CD14-positive monocyte (primary cell): ENCODE results near the gene DHX30. TPM values are rescaled to one million over a fixed set of nuclear protein-coding genes. Genes with fewer than 3 reads are reported as not detected.

ENCODE experiments used
- DNase-seq, 3 donors: peaks; one replicate each; pipeline ENCODE4 v3.0.0-alpha.2; 2011 to 2022
- H2AFZ ChIP-seq: 2 replicates; pipeline ENCODE4 v1.6.0; 2012; ENCODE audit warnings: mild to moderate bottlenecking, low read depth, low read length, inconsistent platforms; ENCODE audit not compliant: insufficient read depth, poor library complexity, severe bottlenecking
- H3K27ac ChIP-seq, 2 donors: 1 replicate in 1 of 2; 2 replicates in 1 of 2; pipeline ENCODE4 v1.5.1; 2012 to 2013; ENCODE audit warnings: low read length in 2 of 2, control low read depth in 1 of 2, inconsistent platforms in 1 of 2, low read depth in 1 of 2, mild to moderate bottlenecking in 1 of 2
- H3K27me3 ChIP-seq, 2 donors: one replicate each; pipeline versions ENCODE4 v1.6.0 to v1.6.1; 2011 to 2013; ENCODE audit warnings: low read length in 2 of 2; ENCODE audit not compliant: control insufficient read depth in 2 of 2, insufficient read depth in 2 of 2
- H3K36me3 ChIP-seq, 2 donors: replicated peaks in 1 of 2; 1 replicate in 1 of 2; 2 replicates in 1 of 2; pipeline versions ENCODE4 v1.5.1 to v1.6.1; 2012 to 2013; ENCODE audit warnings: low read length in 2 of 2, control low read depth in 1 of 2, inconsistent platforms in 1 of 2, mild to moderate bottlenecking in 1 of 2; ENCODE audit not compliant: insufficient read depth in 2 of 2, control insufficient read depth in 1 of 2
- H3K4me1 ChIP-seq, 2 donors: 1 replicate in 1 of 2; 2 replicates in 1 of 2; pipeline versions ENCODE4 v1.5.1 to v1.6.1; 2012 to 2013; ENCODE audit warnings: low read length in 2 of 2, control low read depth in 1 of 2, inconsistent platforms in 1 of 2, mild to moderate bottlenecking in 1 of 2, moderate library complexity in 1 of 2; ENCODE audit not compliant: insufficient read depth in 2 of 2, control insufficient read depth in 1 of 2
- H3K4me2 ChIP-seq: replicated peaks from 2 replicates; pipeline ENCODE3; 2012; ENCODE audit warnings: low read length, moderate library complexity, mild to moderate bottlenecking; ENCODE audit not compliant: poor library complexity, severe bottlenecking; ENCODE audit errors: extremely low read depth
- H3K4me3 ChIP-seq, 3 experiments: fragments of 200-600 bp in 1 of 3; sonication (generic) in 1 of 3; replicated peaks in 1 of 3; 1 replicate in 2 of 3; 2 replicates in 1 of 3; pipeline ENCODE4 v1.5.1; 2011 to 2013; ENCODE audit warnings: low read length in 3 of 3, mild to moderate bottlenecking in 3 of 3, control low read depth in 2 of 3, low read depth in 2 of 3, inconsistent platforms in 1 of 3, moderate library complexity in 1 of 3
- H3K79me2 ChIP-seq: 2 replicates; pipeline ENCODE4 v1.6.0; 2012; ENCODE audit warnings: mild to moderate bottlenecking, control low read depth, inconsistent platforms, low read length, moderate library complexity; ENCODE audit not compliant: insufficient read depth
- H3K9ac ChIP-seq: 2 replicates; pipeline ENCODE4 v1.6.0; 2017; ENCODE audit warnings: low read length, mild to moderate bottlenecking; ENCODE audit not compliant: insufficient read depth, poor library complexity, severe bottlenecking
- H3K9me3 ChIP-seq, 2 donors: replicated peaks in 1 of 2; 1 replicate in 1 of 2; 2 replicates in 1 of 2; pipeline versions ENCODE4 v1.5.1 to v1.6.1; 2012 to 2013; ENCODE audit warnings: low read length in 2 of 2, control low read depth in 1 of 2; ENCODE audit not compliant: control insufficient read depth in 1 of 2, insufficient read depth in 1 of 2
- H4K20me1 ChIP-seq: 2 replicates; pipeline ENCODE4 v1.6.0; 2012; ENCODE audit warnings: mild to moderate bottlenecking, low read length, control low read depth, moderate library complexity; ENCODE audit not compliant: insufficient read depth
- H3K27ac Mint-ChIP-seq, 7 donors: one replicate each; pipeline ENCODE4 v1.8.0; 2020; ENCODE audit warnings: mild to moderate bottlenecking in 7 of 7, mixed read lengths in 7 of 7, moderate library complexity in 6 of 7, inconsistent platforms in 2 of 7
- H3K27me3 Mint-ChIP-seq, 3 donors: one replicate each; pipeline ENCODE4 v1.8.0; 2021 to 2022; ENCODE audit warnings: low read depth in 3 of 3, mild to moderate bottlenecking in 3 of 3, mixed read lengths in 3 of 3, moderate library complexity in 3 of 3, inconsistent platforms in 1 of 3
- H3K36me3 Mint-ChIP-seq, 2 donors: one replicate each; pipeline ENCODE4 v1.8.0; 2020; ENCODE audit warnings: mixed read lengths in 2 of 2, inconsistent platforms in 1 of 2, mild to moderate bottlenecking in 1 of 2
- H3K4me1 Mint-ChIP-seq: one replicate; pipeline ENCODE4 v1.8.0; 2020; ENCODE audit warnings: mild to moderate bottlenecking, mixed read lengths
- H3K4me3 Mint-ChIP-seq, 2 donors: one replicate each; pipeline ENCODE4 v1.8.0; 2020; ENCODE audit warnings: mild to moderate bottlenecking in 2 of 2, mixed read lengths in 2 of 2, moderate library complexity in 1 of 2
- H3K9me3 Mint-ChIP-seq, 7 donors: one replicate each; pipeline ENCODE4 v1.8.0; 2020 to 2022; ENCODE audit warnings: mixed read lengths in 7 of 7, mild to moderate bottlenecking in 6 of 7, moderate library complexity in 6 of 7, inconsistent platforms in 2 of 7
- WGBS: methylation state at CpG from one replicate; pipeline ENCODE4 v1.1.5; 2013; ENCODE audit warnings: missing lambda C conversion rate; ENCODE audit not compliant: insufficient coverage; 5-methylcytosine and 5-hydroxymethylcytosine counted together
- intact Hi-C, 2 donors: fragments of 100-400 bp; cut with micrococcal nuclease; formaldehyde crosslinking; loops; one replicate each; pipeline versions ENCODE4 v1.15.0 to v1.15.1; 2023
- polyA plus RNA-seq, 3 donors: library from polyadenylated mRNA; depleted of rRNA in 1 of 3; unstranded in 2 of 3; stranded (reverse) in 1 of 3; fragments of 300-500 nt in 2 of 3; fragments of >200 nt in 1 of 3; fragmentation: Illumina TruSeq in 2 of 3; gene quantifications; 1 replicate in 2 of 3; 2 replicates in 1 of 3; pipeline ENCODE4 v1.2.3, GENCODE V29; 2012 to 2021
- TF ChIP-seq, protein P1 (sequence below): fragments of 200-600 bp; IDR thresholded peaks from one replicate; pipeline ENCODE4 v1.8.0; 2022; ENCODE audit warnings: antibody characterized with exemption, mild to moderate bottlenecking

The DHX30 gene
- polyA plus RNA-seq, 3 donors = 19.4 to 43.9 (median 20.1) TPM

DNA sequence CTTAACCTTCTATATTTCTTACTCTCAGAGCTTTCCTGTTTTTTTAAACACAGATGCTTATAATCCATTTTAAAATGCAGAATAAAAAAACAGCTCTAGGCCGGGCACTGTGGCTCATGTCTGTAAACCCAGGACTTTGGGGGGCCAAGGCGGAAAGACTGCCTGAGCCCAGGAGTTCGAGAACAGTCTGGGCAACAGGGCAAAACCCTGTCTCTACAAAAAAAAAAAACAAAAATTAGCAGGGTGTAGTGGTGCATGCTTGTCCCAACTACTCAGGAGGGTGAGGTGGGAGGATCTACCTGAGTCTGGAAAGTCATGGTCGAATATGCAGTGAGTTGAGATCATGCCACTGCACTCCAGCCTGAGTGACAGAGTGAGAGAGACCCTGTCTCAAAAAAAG is 36.8 kb upstream of the DHX30 start:
- Histone ChIP-seq H3K4me1 (no peaks in the 10 kb centered on the region), H3K27ac (no peak overlapping the region), H3K36me3 (peaks cover 32 to 68% of the 10 kb centered on the region in 2 donors), H3K79me2 (peaks cover 72% of the 10 kb centered on the region), H3K9me3 (no peaks in the 10 kb centered on the region), H2AFZ (no peak overlapping the region), H3K9ac (no peak overlapping the region), H4K20me1 (peaks cover 28% of the 10 kb centered on the region), H3K27me3 (no peaks in the 10 kb centered on the region), H3K4me3 (no peak overlapping the region), H3K4me2 (no peak overlapping the region)
- TF ChIP-seq, protein P1, sequence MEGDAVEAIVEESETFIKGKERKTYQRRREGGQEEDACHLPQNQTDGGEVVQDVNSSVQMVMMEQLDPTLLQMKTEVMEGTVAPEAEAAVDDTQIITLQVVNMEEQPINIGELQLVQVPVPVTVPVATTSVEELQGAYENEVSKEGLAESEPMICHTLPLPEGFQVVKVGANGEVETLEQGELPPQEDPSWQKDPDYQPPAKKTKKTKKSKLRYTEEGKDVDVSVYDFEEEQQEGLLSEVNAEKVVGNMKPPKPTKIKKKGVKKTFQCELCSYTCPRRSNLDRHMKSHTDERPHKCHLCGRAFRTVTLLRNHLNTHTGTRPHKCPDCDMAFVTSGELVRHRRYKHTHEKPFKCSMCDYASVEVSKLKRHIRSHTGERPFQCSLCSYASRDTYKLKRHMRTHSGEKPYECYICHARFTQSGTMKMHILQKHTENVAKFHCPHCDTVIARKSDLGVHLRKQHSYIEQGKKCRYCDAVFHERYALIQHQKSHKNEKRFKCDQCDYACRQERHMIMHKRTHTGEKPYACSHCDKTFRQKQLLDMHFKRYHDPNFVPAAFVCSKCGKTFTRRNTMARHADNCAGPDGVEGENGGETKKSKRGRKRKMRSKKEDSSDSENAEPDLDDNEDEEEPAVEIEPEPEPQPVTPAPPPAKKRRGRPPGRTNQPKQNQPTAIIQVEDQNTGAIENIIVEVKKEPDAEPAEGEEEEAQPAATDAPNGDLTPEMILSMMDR = no peak
- intact Hi-C loops = no loop called here
- Mint-ChIP-seq H3K4me3 (no peak overlapping the region), H3K9me3 (no peaks in the 10 kb centered on the region), H3K36me3 (peaks cover 38 to 72% of the 10 kb centered on the region in 2 donors), H3K4me1 (no peaks in the 10 kb centered on the region), H3K27ac (peak overlapping the region in 3 of 7 donors; percentile 27 to 57 (median 31)), H3K27me3 (no peaks in the 10 kb centered on the region)
- WGBS = 80% methylated on average over 1 of the region's 4 CpGs
- no peak for DNase-seq

GRCh38 chr3:47772047-47772446 is 30.9 kb upstream of the DHX30 start:
- Mint-ChIP-seq H3K27me3 (no peaks in the 10 kb centered on the region), H3K4me3 (no peak overlapping the region)

More at GRCh38 chr3:47772047-47772446, 30.9 kb upstream of the DHX30 start:
- TF ChIP-seq, protein P1 = no peak
- no peak overlapping the region for H2AFZ ChIP-seq
- no peak overlapping the region for H3K4me3 ChIP-seq
- WGBS = no CpG with 5 or more reads among the region's 8 CpGs
- H3K9me3 Mint-ChIP-seq = no peaks in the 10 kb centered on the region
- H3K27ac ChIP-seq = no peak overlapping the region
- H3K36me3 ChIP-seq = peaks cover 19 to 48% of the 10 kb centered on the region in 2 donors
- peaks cover 3% of the 10 kb centered on the region for H3K4me1 Mint-ChIP-seq
- H3K9ac ChIP-seq = no peak overlapping the region
- DNase-seq = no peak
- peak overlapping the region in 2 of 7 donors; percentile 20 to 50 for H3K27ac Mint-ChIP-seq
- H3K36me3 Mint-ChIP-seq = peaks cover 21 to 50% of the 10 kb centered on the region in 2 donors
- intact Hi-C loops = no loop called here
- H3K27me3 ChIP-seq = no peaks in the 10 kb centered on the region
- no peaks in the 10 kb centered on the region for H3K4me1 ChIP-seq
- H3K4me2 ChIP-seq = no peak overlapping the region
- H3K79me2 ChIP-seq = peaks cover 92% of the 10 kb centered on the region
- no peaks in the 10 kb centered on the region for H3K9me3 ChIP-seq
- peaks cover 62% of the 10 kb centered on the region for H4K20me1 ChIP-seq
